ENCODE data around the gene CNIH2.
A peak's percentile ranks its signal among the peaks of the same experiment; 100 is the strongest.

Gene CNIH2

GRCh38 chr11:66278363-66279091 is 552 bp downstream of the CNIH2 start:
- DNase-seq, result no peak

GRCh38 chr11:66279092-66279734 is 1.2 kb downstream of the CNIH2 start:
- no peak for DNase-seq

- DNase-seq, result peak in 1 of 14 donors; percentile 13
Observed at GRCh38 chr11:66280428-66280827, 2.5 kb downstream of the CNIH2 start.

- no peak for DNase-seq
Observed at GRCh38 chr11:66281001-66281400, 3.0 kb downstream of the CNIH2 start.

- no peak for DNase-seq
Observed at GRCh38 chr11:66281776-66282467, 3.9 kb downstream of the CNIH2 start.

GRCh38 chr11:66282468-66283455 is 4.8 kb downstream of the CNIH2 start:
- peak; percentile 67 to 97 (median 92) for DNase-seq

- no peak for DNase-seq
Observed at GRCh38 chr11:66283461-66284105, 5.6 kb downstream of the CNIH2 start.

GRCh38 chr11:66284526-66285078 is 6.6 kb downstream of the CNIH2 start:
- no peak for DNase-seq

- peak in 1 of 14 donors; percentile 54 for DNase-seq
Observed at GRCh38 chr11:66285250-66285947, 7.4 kb downstream of the CNIH2 start.

- DNase-seq, result no peak
Observed at GRCh38 chr11:66286699-66287098, 8.7 kb downstream of the CNIH2 start.

- no peak for DNase-seq
Observed at GRCh38 chr11:66287211-66287888, 9.4 kb downstream of the CNIH2 start.

GRCh38 chr11:66287889-66288670 is 10.1 kb downstream of the CNIH2 start:
- DNase-seq, result no peak

- peak; percentile 86 to 100 (median 98) for DNase-seq
Observed at GRCh38 chr11:66288671-66289547, 10.9 kb downstream of the CNIH2 start, which contains the start of gene YIF1A. YIF1A (minus strand) TSS chr11:66289143; CDS start chr11:66288985, 158 bp downstream.

GRCh38 chr11:66289548-66290329 is 11.8 kb downstream of the CNIH2 start:
- DNase-seq, result peak in 3 of 14 donors; percentile 67 to 81 (median 70)

- DNase-seq, result no peak
Observed at GRCh38 chr11:66290330-66290621, 12.3 kb downstream of the CNIH2 start.

GRCh38 chr11:66291303-66291705 is 13.3 kb downstream of the CNIH2 start:
- DNase-seq, result peak in 3 of 14 donors; percentile 28 to 50 (median 29)

Data from C1 segment of cervical spinal cord (tissue), 14 donors.